GM12875 (cell line): ENCODE results near the gene ADK.

Experiments used
- H3K4me3 ChIP-seq: one replicate; pipeline ENCODE4 v1.5.1; 2011; ENCODE audit warnings: low read depth, low read length, control low read depth
- TF ChIP-seq, protein P1 (sequence below): IDR thresholded peaks from 2 replicates; pipeline ENCODE4 v1.5.1; 2011; ENCODE audit warnings: low read depth, mild to moderate bottlenecking, control low read depth, inconsistent platforms, low read length, moderate library complexity, borderline replicate concordance; ENCODE audit not compliant: insufficient read depth

Gene ADK

DNA sequence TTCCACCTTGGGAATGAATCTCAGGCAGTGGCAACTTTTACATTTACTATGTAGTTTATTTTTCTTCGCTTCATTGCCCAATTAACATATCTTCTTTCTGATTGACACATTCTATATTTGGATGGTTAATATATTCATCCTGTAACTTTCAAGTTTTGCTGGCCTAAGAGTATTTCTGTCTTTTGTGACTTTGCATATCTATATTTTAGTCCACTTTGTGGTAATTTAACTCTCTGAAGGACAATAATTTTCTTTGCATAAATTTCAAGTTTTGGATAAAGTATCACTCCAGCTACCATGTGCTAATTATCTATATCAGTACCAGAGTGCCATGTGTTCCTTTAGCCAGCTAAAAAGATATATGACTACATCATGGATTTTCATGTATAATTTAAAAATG is 523.9 kb downstream of the ADK start:
- TF ChIP-seq, protein P1, sequence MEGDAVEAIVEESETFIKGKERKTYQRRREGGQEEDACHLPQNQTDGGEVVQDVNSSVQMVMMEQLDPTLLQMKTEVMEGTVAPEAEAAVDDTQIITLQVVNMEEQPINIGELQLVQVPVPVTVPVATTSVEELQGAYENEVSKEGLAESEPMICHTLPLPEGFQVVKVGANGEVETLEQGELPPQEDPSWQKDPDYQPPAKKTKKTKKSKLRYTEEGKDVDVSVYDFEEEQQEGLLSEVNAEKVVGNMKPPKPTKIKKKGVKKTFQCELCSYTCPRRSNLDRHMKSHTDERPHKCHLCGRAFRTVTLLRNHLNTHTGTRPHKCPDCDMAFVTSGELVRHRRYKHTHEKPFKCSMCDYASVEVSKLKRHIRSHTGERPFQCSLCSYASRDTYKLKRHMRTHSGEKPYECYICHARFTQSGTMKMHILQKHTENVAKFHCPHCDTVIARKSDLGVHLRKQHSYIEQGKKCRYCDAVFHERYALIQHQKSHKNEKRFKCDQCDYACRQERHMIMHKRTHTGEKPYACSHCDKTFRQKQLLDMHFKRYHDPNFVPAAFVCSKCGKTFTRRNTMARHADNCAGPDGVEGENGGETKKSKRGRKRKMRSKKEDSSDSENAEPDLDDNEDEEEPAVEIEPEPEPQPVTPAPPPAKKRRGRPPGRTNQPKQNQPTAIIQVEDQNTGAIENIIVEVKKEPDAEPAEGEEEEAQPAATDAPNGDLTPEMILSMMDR: no peak

DNA sequence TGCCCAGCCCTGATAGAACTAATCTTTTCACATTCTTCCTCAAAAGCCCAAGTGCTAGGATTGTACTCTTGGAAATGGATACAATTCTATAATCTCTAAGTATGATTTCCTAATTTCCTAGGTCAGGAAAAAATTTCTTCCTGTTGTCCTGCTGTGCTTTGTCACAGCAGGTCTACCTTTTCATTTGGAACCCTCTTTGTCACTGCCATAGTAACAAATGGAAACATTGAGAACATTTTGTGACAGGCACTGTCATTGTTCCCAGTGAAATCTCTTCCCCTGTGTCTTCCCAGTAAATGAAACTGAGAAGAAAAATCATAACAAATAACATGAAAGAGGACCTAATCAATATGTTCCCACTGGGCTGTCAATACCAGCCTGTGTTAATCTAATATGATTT is 524.5 kb downstream of the ADK start:
- no peak overlapping the region for H3K4me3 ChIP-seq
- TF ChIP-seq, protein P1: no peak

More for the DNA sequence above, 523.9 kb downstream of the ADK start:
- H3K4me3 ChIP-seq: no peak overlapping the region

DNA sequence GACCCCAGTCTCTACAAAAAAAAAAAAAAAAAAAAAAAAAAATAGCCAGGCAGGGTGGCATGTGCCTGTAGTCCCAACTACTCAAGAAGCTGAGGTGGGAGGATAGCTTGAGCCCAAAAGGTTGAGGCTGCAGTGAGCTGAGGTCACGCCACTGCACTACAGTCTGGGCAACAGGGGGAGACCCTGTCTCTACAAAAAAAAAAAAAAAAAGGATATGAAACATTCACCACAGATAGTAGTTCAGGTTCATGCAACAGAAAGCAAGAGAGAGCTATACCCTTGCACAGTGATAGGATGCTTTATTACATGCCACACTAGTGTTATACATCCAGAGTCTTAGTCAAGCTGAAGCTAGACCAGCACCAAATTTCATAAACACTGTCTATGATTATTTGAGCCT is 526.9 kb downstream of the ADK start:
- H3K4me3 ChIP-seq: no peak overlapping the region

DNA sequence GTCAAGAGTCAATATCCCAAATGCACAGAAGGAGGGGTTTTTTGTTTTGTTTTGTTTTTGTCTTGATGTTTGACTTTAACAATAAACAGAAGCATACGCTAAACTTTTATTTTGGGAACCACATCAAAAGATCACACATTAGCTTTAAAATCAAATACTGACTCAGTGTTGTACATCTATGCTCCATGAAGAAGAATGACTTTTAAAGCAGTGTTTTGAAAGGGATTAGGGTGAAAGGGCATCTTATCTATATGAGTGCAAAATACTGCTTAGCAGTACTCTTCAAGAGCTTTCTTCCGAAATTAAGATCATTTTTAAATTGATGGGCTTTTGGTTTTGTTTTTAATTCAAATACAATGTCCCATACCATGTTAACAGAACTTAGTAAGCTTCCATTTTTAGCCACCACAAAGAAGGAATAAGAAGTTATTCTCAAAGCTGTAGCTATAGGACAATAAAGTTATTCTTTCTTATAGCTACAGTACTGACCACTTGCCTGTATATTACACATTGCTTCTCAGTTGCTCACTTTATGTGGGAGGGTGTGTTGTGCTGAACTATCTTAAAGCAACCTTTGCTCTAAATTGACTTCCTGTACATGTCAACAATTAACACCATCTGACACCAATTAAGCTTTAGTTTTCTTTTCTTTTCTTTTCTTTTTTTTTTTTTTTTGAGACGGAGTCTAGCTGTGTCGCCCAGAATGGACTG is 531.1 kb downstream of the ADK start:
- TF ChIP-seq, protein P1: no peak

More for the DNA sequence above, 526.9 kb downstream of the ADK start:
- TF ChIP-seq, protein P1: no peak

DNA sequence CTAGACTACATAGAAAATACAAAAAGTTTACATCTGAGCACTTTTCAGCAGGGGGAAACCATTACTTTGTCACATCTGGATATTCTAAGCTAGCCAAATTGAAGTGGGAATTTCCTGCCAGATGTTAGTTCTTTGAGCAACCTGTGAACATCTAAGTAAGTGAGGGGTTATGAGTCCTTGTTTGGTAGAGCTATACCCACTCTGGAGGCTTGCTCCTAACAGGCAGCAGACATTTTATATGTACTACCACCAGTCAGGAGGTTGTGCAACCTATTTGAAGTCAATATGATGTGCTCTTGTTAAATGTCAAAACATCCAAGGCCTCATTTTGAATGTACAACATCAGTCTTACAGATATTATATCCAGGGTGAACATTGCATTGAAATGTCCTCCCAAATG is 532.0 kb downstream of the ADK start:
- no peak overlapping the region for H3K4me3 ChIP-seq

More for the DNA sequence above, 531.1 kb downstream of the ADK start:
- no peak overlapping the region for H3K4me3 ChIP-seq

DNA sequence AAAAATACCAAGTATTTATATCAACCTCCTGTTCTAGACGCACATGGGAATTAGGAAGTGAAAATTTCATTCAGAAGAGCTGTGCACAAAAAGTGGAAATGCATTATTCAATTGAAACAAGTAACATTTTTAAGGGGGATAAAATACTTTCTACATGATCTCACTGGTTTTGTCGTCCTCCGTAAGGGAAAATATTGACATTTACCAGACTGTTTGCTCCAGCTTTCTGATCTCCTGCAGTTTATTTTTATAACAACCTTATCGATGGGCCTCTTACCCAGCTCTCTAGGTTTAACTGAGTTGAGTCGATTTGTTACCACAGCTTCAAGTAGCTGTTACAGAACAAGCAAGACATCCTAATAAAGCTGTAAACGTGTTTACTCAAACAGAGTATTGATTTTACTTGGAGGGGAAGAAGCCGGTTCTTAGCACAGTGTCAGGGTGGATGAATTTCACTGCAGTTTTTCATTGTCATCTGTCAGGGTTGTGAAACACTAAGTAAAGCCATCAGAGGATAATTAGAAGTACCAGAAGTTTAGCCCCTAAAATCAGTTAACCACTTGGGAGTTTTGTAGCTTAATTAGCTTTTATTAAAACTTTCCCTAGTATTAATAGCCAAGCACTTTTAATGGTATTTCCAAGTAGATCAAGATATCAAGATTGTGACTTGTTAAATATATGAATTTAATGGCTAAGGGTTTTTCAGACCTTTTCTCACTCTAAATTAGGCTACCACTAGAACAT is 532.8 kb downstream of the ADK start:
- H3K4me3 ChIP-seq: no peak overlapping the region
- TF ChIP-seq, protein P1: no peak

More for the DNA sequence above, 532.0 kb downstream of the ADK start:
- TF ChIP-seq, protein P1: no peak
